ENCODE measurements around the gene LYPD6B. TPM values are rescaled to one million over a fixed set of nuclear protein-coding genes. Genes with fewer than 3 reads are reported as not detected.
A peak's percentile ranks its signal among the peaks of the same experiment; 100 is the strongest.

The LYPD6B gene
- total RNA-seq, 1 experiment from 2014 or later, result 35.8 TPM

- DNase-seq, result no peak
- ChIA-PET POLR2A (no interaction called here), CTCF (interaction anchor here (1.1 to 6.1 kb wide), 2 partner anchors 23 to 315 kb away, joined by 5 to 65 read pairs; partner anchors contain the start of genes LYPD6 and LYPD6B)
- Histone ChIP-seq H3K27me3 (replicated peaks; ENCODE audit: control insufficient read depth, insufficient read depth, low read length) (no peaks in the 10 kb centered on the region), H3K36me3 (ENCODE audit: control insufficient read depth, insufficient read depth, low read length) (no peaks in the 10 kb centered on the region), H3K4me1 (peaks cover 27% of the 10 kb centered on the region), H3K4me3 (ENCODE audit: low read depth, low read length) (no peak overlapping the region), H3K9me3 (no peaks in the 10 kb centered on the region)
- H3K4me1 Mint-ChIP-seq (ENCODE audit: low read depth, unreplicated experiment), result peaks cover 42% of the 10 kb centered on the region
- peak overlapping the region; percentile 64 for H3K27ac Mint-ChIP-seq (ENCODE audit: unreplicated experiment)
- intact Hi-C loops (cut with micrococcal nuclease; ENCODE audit: unreplicated experiment), result loop anchor here (5.0 kb wide), 1 partner anchor 422 kb away; no protein-coding TSS in a partner anchor
- H3K27me3 Mint-ChIP-seq (ENCODE audit: insufficient read depth, unreplicated experiment), result no peaks in the 10 kb centered on the region
- no peaks in the 10 kb centered on the region for H3K9me3 Mint-ChIP-seq (ENCODE audit: unreplicated experiment)
- TF ChIP-seq CTCF (IDR thresholded peaks at IDR 0.05; ENCODE audit: insufficient read depth in 1 of 2, low read depth in 1 of 2, low read length in 1 of 2, severe bottlenecking in 1 of 2, unreplicated experiment in 1 of 2), result no peak
- H3K4me3 Mint-ChIP-seq (ENCODE audit: unreplicated experiment), result no peak overlapping the region
- no peaks in the 10 kb centered on the region for H3K36me3 Mint-ChIP-seq (ENCODE audit: insufficient read depth, unreplicated experiment)
- BruUV-seq (replicated peaks), result no TSS peak
Measured at GRCh38 chr2:149015501-149015900, 23.0 kb upstream of the LYPD6B start.

GRCh38 chr2:149015926-149016563 lies 22.5 kb upstream of the LYPD6B start:
- H3K27me3 Mint-ChIP-seq (ENCODE audit: insufficient read depth, unreplicated experiment), result no peaks in the 10 kb centered on the region
- no peak for DNase-seq
- Histone ChIP-seq H3K9me3 (no peaks in the 10 kb centered on the region), H3K36me3 (ENCODE audit: control insufficient read depth, insufficient read depth, low read length) (no peaks in the 10 kb centered on the region), H3K4me1 (peaks cover 33% of the 10 kb centered on the region), H3K27me3 (replicated peaks; ENCODE audit: control insufficient read depth, insufficient read depth, low read length) (no peaks in the 10 kb centered on the region), H3K4me3 (ENCODE audit: low read depth, low read length) (no peak overlapping the region)
- BruUV-seq (replicated peaks), result no TSS peak
- no peak for TF ChIP-seq CTCF (IDR thresholded peaks at IDR 0.05; ENCODE audit: insufficient read depth in 1 of 2, low read depth in 1 of 2, low read length in 1 of 2, severe bottlenecking in 1 of 2, unreplicated experiment in 1 of 2)
- H3K4me1 Mint-ChIP-seq (ENCODE audit: low read depth, unreplicated experiment), result peaks cover 43% of the 10 kb centered on the region
- peak overlapping the region; percentile 64 for H3K27ac Mint-ChIP-seq (ENCODE audit: unreplicated experiment)
- no peaks in the 10 kb centered on the region for H3K36me3 Mint-ChIP-seq (ENCODE audit: insufficient read depth, unreplicated experiment)
- CTCF ChIA-PET, result interaction anchor here (1.1 to 6.1 kb wide), 3 partner anchors 23 to 558 kb away, joined by 5 to 65 read pairs (median 18); partner anchors contain the start of genes LYPD6 and LYPD6B
- no peak overlapping the region for H3K4me3 Mint-ChIP-seq (ENCODE audit: unreplicated experiment)
- POLR2A ChIA-PET, result no interaction called here
- intact Hi-C loops (cut with micrococcal nuclease; ENCODE audit: unreplicated experiment), result loop anchor here (5.0 kb wide), 1 partner anchor 421 kb away; no protein-coding TSS in a partner anchor
- no peaks in the 10 kb centered on the region for H3K9me3 Mint-ChIP-seq (ENCODE audit: unreplicated experiment)

- Histone ChIP-seq H3K36me3 (ENCODE audit: control insufficient read depth, insufficient read depth, low read length) (no peaks in the 10 kb centered on the region), H3K27me3 (replicated peaks; ENCODE audit: control insufficient read depth, insufficient read depth, low read length) (no peaks in the 10 kb centered on the region), H3K4me3 (ENCODE audit: low read depth, low read length) (no peak overlapping the region), H3K9me3 (no peaks in the 10 kb centered on the region), H3K4me1 (peaks cover 33% of the 10 kb centered on the region)
- intact Hi-C loops (cut with micrococcal nuclease; ENCODE audit: unreplicated experiment), result loop anchor here (1.0 to 5.0 kb wide), 5 partner anchors 21 to 544 kb away; partner anchors contain the start of gene LYPD6B
- Mint-ChIP-seq H3K4me1 (ENCODE audit: low read depth, unreplicated experiment) (peaks cover 56% of the 10 kb centered on the region), H3K9me3 (ENCODE audit: unreplicated experiment) (no peaks in the 10 kb centered on the region), H3K27ac (ENCODE audit: unreplicated experiment) (peak overlapping the region; percentile 64), H3K27me3 (ENCODE audit: insufficient read depth, unreplicated experiment) (no peaks in the 10 kb centered on the region), H3K4me3 (ENCODE audit: unreplicated experiment) (no peak overlapping the region), H3K36me3 (ENCODE audit: insufficient read depth, unreplicated experiment) (no peaks in the 10 kb centered on the region)
- ChIA-PET CTCF (interaction anchor here (0.8 to 6.1 kb wide), 10 partner anchors 12 to 556 kb away, joined by 3 to 65 read pairs (median 4); partner anchors contain the start of gene LYPD6B), POLR2A (no interaction called here)
- peak; percentile 82 to 87 for DNase-seq
- TF ChIP-seq CTCF (IDR thresholded peaks at IDR 0.05; ENCODE audit: insufficient read depth in 1 of 2, low read depth in 1 of 2, low read length in 1 of 2, severe bottlenecking in 1 of 2, unreplicated experiment in 1 of 2), result peak; percentile 91 to 92
- BruUV-seq (replicated peaks), result no TSS peak
Measured at GRCh38 chr2:149017116-149017985, 21.1 kb upstream of the LYPD6B start.

Data from Caco-2 (cell line).